CD4-positive, alpha-beta T cell treated with Interleukin-2 at 100 ng/mL for 4 hours (primary cell): ENCODE results near the gene GARIN1A.
"Not testable (repeated sequence)": the region's sequence is repeated elsewhere in the genome, so short reads cannot be mapped to it uniquely, and the experiment has no call there.

Experiments
- DNase-seq: peaks from one replicate; pipeline ENCODE4 v3.0.0-alpha.2; 2020; ENCODE audit warnings: low spot score

The GARIN1A gene

GRCh38 chr7:128671992-128672391 is at the start of gene GARIN1A:
Gene GARIN1A (plus strand): TSS chr7:128672292. CDS start chr7:128672398, 106 bp downstream.
- no peak for DNase-seq

GRCh38 chr7:128627124-128627523 is 45.0 kb upstream of the GARIN1A start:
- DNase-seq = not testable (repeated sequence)

- not testable (repeated sequence) for DNase-seq
Observed at GRCh38 chr7:128633915-128634314, 38.2 kb upstream of the GARIN1A start.

- not testable (repeated sequence) for DNase-seq
Observed at GRCh38 chr7:128645206-128645605, 26.9 kb upstream of the GARIN1A start.

- DNase-seq = not testable (repeated sequence)
Observed at GRCh38 chr7:128645844-128646243, 26.2 kb upstream of the GARIN1A start.

GRCh38 chr7:128646877-128647276 is 25.2 kb upstream of the GARIN1A start:
- DNase-seq = not testable (repeated sequence)

GRCh38 chr7:128651096-128651495 is 21.0 kb upstream of the GARIN1A start:
- DNase-seq = not testable (repeated sequence)

GRCh38 chr7:128652606-128653005 is 19.5 kb upstream of the GARIN1A start:
- not testable (repeated sequence) for DNase-seq

GRCh38 chr7:128653197-128653596 is 18.9 kb upstream of the GARIN1A start:
- not testable (repeated sequence) for DNase-seq

- not testable (repeated sequence) for DNase-seq
Observed at GRCh38 chr7:128654080-128654479, 18.0 kb upstream of the GARIN1A start.

- DNase-seq = not testable (repeated sequence)
Observed at GRCh38 chr7:128654501-128654900, 17.6 kb upstream of the GARIN1A start.

GRCh38 chr7:128658428-128658827 is 13.7 kb upstream of the GARIN1A start:
- DNase-seq = not testable (repeated sequence)

GRCh38 chr7:128660596-128660995 is 11.5 kb upstream of the GARIN1A start:
- DNase-seq = no peak

- no peak for DNase-seq
Observed at GRCh38 chr7:128661446-128661845, 10.6 kb upstream of the GARIN1A start.

- no peak for DNase-seq
Observed at GRCh38 chr7:128662091-128662490, 10.0 kb upstream of the GARIN1A start.

- not testable (repeated sequence) for DNase-seq
Observed at GRCh38 chr7:128663223-128663622, 8.9 kb upstream of the GARIN1A start.

- DNase-seq = no peak
Observed at GRCh38 chr7:128665057-128665456, 7.0 kb upstream of the GARIN1A start.

- DNase-seq = no peak
Observed at GRCh38 chr7:128666200-128666599, 5.9 kb upstream of the GARIN1A start.

GRCh38 chr7:128672927-128673517 is 930 bp downstream of the GARIN1A start:
- peak; percentile 18 for DNase-seq

GRCh38 chr7:128673571-128673970 is 1.5 kb downstream of the GARIN1A start:
- no peak for DNase-seq

- no peak for DNase-seq
Observed at GRCh38 chr7:128676665-128677064, 4.6 kb downstream of the GARIN1A start.

GRCh38 chr7:128679920-128680319 is 7.8 kb downstream of the GARIN1A start:
- DNase-seq = no peak

- DNase-seq = no peak
Observed at GRCh38 chr7:128681794-128682537, 9.9 kb downstream of the GARIN1A start.
